ENCODE results near the gene ZNF746. TPM values are rescaled to one million over a fixed set of nuclear protein-coding genes. Genes with fewer than 3 reads are reported as not detected.

ZNF746 gene
- total RNA-seq, 2 experiments from 2014 or later = 12.6 to 13.0 TPM

DNA sequence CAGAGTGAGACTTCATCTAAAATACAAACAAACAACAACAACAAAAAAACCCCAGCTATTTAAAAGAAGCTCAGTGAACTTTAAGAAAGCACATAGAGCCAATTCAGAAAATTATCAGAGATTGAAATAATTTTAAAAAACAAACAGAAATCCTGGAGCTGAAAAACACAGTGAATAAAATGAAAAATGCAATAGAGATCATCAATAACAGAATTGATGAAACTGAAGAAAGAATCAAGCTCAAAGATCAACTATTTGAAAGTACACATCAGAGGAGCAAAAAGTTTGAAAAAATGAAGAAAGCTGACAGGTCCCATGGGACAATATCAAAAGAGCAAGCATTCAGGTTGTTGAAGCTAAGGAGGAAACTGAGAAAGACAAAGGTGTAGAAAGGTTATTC lies 12.2 kb upstream of the ZNF746 start:
- DNase-seq = no peak
- H3K4me1 Mint-ChIP-seq (ENCODE audit: low read depth) = no peaks in the 10 kb centered on the region
- ATAC-seq = no peak
- TF ChIP-seq, protein P1, sequence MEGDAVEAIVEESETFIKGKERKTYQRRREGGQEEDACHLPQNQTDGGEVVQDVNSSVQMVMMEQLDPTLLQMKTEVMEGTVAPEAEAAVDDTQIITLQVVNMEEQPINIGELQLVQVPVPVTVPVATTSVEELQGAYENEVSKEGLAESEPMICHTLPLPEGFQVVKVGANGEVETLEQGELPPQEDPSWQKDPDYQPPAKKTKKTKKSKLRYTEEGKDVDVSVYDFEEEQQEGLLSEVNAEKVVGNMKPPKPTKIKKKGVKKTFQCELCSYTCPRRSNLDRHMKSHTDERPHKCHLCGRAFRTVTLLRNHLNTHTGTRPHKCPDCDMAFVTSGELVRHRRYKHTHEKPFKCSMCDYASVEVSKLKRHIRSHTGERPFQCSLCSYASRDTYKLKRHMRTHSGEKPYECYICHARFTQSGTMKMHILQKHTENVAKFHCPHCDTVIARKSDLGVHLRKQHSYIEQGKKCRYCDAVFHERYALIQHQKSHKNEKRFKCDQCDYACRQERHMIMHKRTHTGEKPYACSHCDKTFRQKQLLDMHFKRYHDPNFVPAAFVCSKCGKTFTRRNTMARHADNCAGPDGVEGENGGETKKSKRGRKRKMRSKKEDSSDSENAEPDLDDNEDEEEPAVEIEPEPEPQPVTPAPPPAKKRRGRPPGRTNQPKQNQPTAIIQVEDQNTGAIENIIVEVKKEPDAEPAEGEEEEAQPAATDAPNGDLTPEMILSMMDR (IDR thresholded peaks at IDR 0.05) = no peak
- CTCF ChIA-PET = interaction anchor here (0.7 kb wide), 1 partner anchor 29 kb away, joined by 3 read pairs; no protein-coding TSS in a partner anchor
- H3K36me3 Mint-ChIP-seq (ENCODE audit: low read depth) = peaks cover 7% of the 10 kb centered on the region
- no peak overlapping the region for H3K27ac Mint-ChIP-seq
- intact Hi-C loops (cut with micrococcal nuclease) = loop anchor here (10.0 kb wide), 1 partner anchor 115 kb away; no protein-coding TSS in a partner anchor
- H3K9me3 Mint-ChIP-seq = peaks cover 34% of the 10 kb centered on the region
- H3K27me3 Mint-ChIP-seq = no peaks in the 10 kb centered on the region
- POLR2A ChIA-PET = no interaction called here
- no peak overlapping the region for H3K4me3 Mint-ChIP-seq

DNA sequence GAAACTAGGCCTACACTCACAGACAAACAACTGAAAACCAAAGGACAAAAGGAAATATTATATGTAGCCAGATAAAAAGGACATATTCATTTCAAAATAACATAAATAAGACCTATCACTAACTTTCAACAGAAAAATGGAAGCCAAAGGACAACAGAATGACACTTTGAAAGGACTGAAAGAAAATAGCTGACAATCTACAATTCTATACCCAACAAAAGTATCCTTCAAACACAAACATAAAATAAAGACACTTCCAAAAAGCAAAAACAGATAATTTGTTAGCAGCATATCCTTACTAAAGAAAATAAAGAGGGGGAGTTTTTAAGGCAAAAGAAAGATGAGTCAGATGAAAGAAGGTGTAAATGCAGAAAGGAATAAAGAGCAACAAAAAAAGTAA lies 7.9 kb upstream of the ZNF746 start:
- POLR2A ChIA-PET = no interaction called here

DNA sequence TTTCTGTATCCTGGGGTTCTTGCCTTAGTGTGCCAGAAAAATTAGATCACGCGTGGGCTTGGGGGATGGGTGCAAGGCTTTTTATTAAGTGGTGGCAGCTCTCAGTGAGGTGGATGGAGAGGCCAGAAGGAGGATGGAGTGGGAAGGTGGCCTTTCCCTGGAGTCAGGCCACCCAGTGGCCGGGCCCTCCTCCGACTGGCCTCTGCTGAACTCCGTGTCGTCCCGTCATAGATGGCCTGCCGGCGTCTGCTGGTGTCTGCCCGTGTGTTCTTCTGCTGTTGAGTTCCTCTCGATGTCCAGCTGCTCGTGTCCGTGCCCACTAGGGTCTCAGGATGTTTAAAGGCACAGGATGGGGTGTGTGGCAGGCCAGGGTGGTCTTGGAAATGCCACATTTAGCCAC lies 4.0 kb upstream of the ZNF746 start:
- POLR2A ChIA-PET = no interaction called here
- DNase-seq (no peak), ATAC-seq (no peak)
- peaks cover 7% of the 10 kb centered on the region for H3K9me3 Mint-ChIP-seq
- H3K36me3 Mint-ChIP-seq (ENCODE audit: low read depth) = peaks cover 7% of the 10 kb centered on the region
- H3K4me1 Mint-ChIP-seq (ENCODE audit: low read depth) = peaks cover 9% of the 10 kb centered on the region
- peaks cover 1% of the 10 kb centered on the region for H3K27me3 Mint-ChIP-seq
- H3K4me3 Mint-ChIP-seq = no peak overlapping the region
- TF ChIP-seq, protein P1 (IDR thresholded peaks at IDR 0.05) = no peak
- CTCF ChIA-PET = interaction anchor here (0.8 kb wide), 1 partner anchor 123 kb away, joined by 5 read pairs; no protein-coding TSS in a partner anchor
- intact Hi-C loops (cut with micrococcal nuclease) = loop anchor here (10.0 kb wide), 1 partner anchor 123 kb away; no protein-coding TSS in a partner anchor
- H3K27ac Mint-ChIP-seq = no peak overlapping the region

More for the DNA sequence above, 7.9 kb upstream of the ZNF746 start:
- Mint-ChIP-seq H3K27me3 (peaks cover 1% of the 10 kb centered on the region), H3K9me3 (peaks cover 21% of the 10 kb centered on the region), H3K4me1 (ENCODE audit: low read depth) (peaks cover 1% of the 10 kb centered on the region), H3K36me3 (ENCODE audit: low read depth) (peaks cover 7% of the 10 kb centered on the region), H3K4me3 (no peak overlapping the region), H3K27ac (no peak overlapping the region)
- intact Hi-C loops (cut with micrococcal nuclease) = loop anchor here (10.0 kb wide), 1 partner anchor 119 kb away; no protein-coding TSS in a partner anchor
- DNase-seq = no peak
- ATAC-seq = no peak
- CTCF ChIA-PET = no interaction called here
- TF ChIP-seq, protein P1 (IDR thresholded peaks at IDR 0.05) = no peak

DNA sequence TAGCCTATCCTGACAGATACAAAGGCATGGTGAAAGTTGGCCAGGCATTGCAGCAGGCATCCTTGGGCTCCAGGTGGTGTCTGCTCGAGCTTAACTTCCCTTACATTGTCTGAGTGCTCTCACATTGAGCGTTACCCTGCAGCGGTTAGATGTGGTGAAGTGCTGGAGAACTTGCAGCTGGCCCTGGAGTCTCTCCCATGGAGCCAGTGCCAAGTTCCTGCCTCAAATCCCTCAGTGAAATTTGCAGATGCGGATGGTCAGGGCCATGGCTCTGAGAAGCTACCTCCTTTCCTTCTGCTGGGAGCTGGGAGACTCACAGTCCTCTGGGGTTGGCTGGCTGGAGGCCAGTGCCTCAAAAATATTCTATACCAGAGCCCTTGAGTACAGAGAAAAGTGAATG lies 3.3 kb upstream of the ZNF746 start:
- H3K27me3 Mint-ChIP-seq = peaks cover 1% of the 10 kb centered on the region
- no peak overlapping the region for H3K27ac Mint-ChIP-seq
- H3K4me3 Mint-ChIP-seq = no peak overlapping the region
- CTCF ChIA-PET = interaction anchor here (0.8 to 1.4 kb wide), 2 partner anchors 78 to 124 kb away, joined by 4 to 5 read pairs; no protein-coding TSS in a partner anchor
- TF ChIP-seq, protein P1 (IDR thresholded peaks at IDR 0.05) = no peak
- ATAC-seq (no peak), DNase-seq (no peak)
- peaks cover 16% of the 10 kb centered on the region for H3K4me1 Mint-ChIP-seq (ENCODE audit: low read depth)
- H3K36me3 Mint-ChIP-seq (ENCODE audit: low read depth) = peaks cover 7% of the 10 kb centered on the region
- POLR2A ChIA-PET = no interaction called here
- intact Hi-C loops (cut with micrococcal nuclease) = loop anchor here (10.0 kb wide), 1 partner anchor 124 kb away; no protein-coding TSS in a partner anchor
- peaks cover 7% of the 10 kb centered on the region for H3K9me3 Mint-ChIP-seq

DNA sequence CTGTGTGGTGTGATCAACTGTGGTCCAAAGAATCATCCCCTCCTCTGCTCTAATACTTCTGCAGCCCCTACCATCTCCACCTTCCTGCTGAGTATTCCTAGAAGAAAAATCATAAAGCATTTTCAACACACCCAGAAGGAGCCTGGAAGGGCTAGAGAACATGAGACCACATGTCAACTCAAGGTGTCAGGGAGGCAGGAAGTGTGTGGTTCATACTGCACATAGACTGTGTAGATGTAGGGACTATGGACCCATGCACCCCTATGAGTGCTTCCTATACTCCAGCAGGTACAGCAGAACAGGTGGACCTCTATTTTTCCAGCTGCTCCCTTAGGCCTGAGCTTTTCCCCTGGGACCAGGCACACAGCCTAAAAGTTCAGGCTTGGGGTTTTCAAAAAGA lies 2.6 kb upstream of the ZNF746 start:
- ATAC-seq = no peak
- H3K9me3 Mint-ChIP-seq = peaks cover 2% of the 10 kb centered on the region
- peaks cover 1% of the 10 kb centered on the region for H3K27me3 Mint-ChIP-seq
- H3K4me1 Mint-ChIP-seq (ENCODE audit: low read depth) = peaks cover 22% of the 10 kb centered on the region
- TF ChIP-seq, protein P1 (IDR thresholded peaks at IDR 0.05) = no peak
- no peak overlapping the region for H3K4me3 Mint-ChIP-seq
- no peak overlapping the region for H3K27ac Mint-ChIP-seq
- H3K36me3 Mint-ChIP-seq (ENCODE audit: low read depth) = peaks cover 4% of the 10 kb centered on the region
- DNase-seq = peak; percentile 22
- ChIA-PET CTCF (interaction anchor here (1.1 to 1.4 kb wide), 2 partner anchors 77 to 215 kb away, joined by 4 read pairs; no protein-coding TSS in a partner anchor), POLR2A (no interaction called here)
- intact Hi-C loops (cut with micrococcal nuclease) = loop anchor here (10.0 kb wide), 1 partner anchor 125 kb away; no protein-coding TSS in a partner anchor

All from activated CD8-positive, alpha-beta T cell treated with anti-CD3 and anti-CD28 coated beads for 36 hours (primary cell).